Measurements from ENCODE around the gene AP4E1. TPM values are rescaled to one million over a fixed set of nuclear protein-coding genes. Genes with fewer than 3 reads are reported as not detected.

Gene AP4E1
- total RNA-seq, 3 donors from 2014 or later (not counting 1 experiment from before 2014, with no cell fraction given) = 13.1 to 14.5 (median 14.1) TPM

DNA sequence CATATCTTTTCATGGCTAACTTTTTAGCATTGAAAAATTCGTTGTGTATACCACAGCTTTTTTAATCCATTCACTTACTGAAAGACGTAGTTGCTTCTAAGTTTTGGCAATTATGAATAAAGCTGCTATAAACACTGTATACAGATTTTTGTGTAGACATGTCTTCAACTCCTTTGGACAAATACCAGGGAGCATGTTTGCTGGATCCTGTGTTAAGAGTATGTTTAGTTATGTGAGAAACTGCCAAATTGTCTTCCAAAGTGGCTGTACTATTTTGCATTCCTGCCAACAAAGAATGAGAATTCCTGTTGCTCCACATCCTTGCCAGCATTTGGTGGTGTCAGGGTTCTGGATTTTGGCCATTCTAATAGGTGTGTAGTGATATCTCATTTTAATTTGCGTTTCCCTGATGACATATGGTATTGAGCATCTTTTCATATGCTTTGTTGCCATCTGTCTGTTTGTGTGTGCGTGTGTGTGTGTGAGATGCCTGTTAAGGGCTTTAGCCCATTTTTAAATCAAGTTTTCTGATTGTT, 98.7 kb downstream of the AP4E1 start:
- H3K27me3 ChIP-seq (ENCODE audit: control insufficient read depth, insufficient read depth, low read length) = no peaks in the 10 kb centered on the region
- intact Hi-C loops (cut with micrococcal nuclease) = no loop called here
- peaks cover 2% of the 10 kb centered on the region for H3K9me3 ChIP-seq (ENCODE audit: control insufficient read depth, insufficient read depth, low read length)
- no peak overlapping the region for H3K27ac ChIP-seq (ENCODE audit: low read length)
- ATAC-seq = no peak
- H3K4me3 ChIP-seq (ENCODE audit: low read length) = no peak overlapping the region
- WGBS (ENCODE audit: insufficient coverage) = 94% methylated on average over 2 of the region's 4 CpGs
- H3K27me3 Mint-ChIP-seq (ENCODE audit: low read depth in 2 of 2) = no peaks in the 10 kb centered on the region
- no peak for DNase-seq
- no peak overlapping the region for H3K4me3 Mint-ChIP-seq
- peaks cover 7% of the 10 kb centered on the region for H3K36me3 ChIP-seq (ENCODE audit: control insufficient read depth, insufficient read depth, low read length)
- TF ChIP-seq, protein P1, sequence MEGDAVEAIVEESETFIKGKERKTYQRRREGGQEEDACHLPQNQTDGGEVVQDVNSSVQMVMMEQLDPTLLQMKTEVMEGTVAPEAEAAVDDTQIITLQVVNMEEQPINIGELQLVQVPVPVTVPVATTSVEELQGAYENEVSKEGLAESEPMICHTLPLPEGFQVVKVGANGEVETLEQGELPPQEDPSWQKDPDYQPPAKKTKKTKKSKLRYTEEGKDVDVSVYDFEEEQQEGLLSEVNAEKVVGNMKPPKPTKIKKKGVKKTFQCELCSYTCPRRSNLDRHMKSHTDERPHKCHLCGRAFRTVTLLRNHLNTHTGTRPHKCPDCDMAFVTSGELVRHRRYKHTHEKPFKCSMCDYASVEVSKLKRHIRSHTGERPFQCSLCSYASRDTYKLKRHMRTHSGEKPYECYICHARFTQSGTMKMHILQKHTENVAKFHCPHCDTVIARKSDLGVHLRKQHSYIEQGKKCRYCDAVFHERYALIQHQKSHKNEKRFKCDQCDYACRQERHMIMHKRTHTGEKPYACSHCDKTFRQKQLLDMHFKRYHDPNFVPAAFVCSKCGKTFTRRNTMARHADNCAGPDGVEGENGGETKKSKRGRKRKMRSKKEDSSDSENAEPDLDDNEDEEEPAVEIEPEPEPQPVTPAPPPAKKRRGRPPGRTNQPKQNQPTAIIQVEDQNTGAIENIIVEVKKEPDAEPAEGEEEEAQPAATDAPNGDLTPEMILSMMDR (IDR thresholded peaks at IDR 0.05) = no peak
- peaks cover 15% of the 10 kb centered on the region for H3K36me3 Mint-ChIP-seq
- H3K27ac Mint-ChIP-seq = no peak overlapping the region
- H3K9me3 Mint-ChIP-seq = peaks cover 0 to 2% of the 10 kb centered on the region in 2 donors
- no peaks in the 10 kb centered on the region for H3K4me1 ChIP-seq (ENCODE audit: control insufficient read depth, insufficient read depth, low read length)
- H3K4me1 Mint-ChIP-seq = no peaks in the 10 kb centered on the region

DNA sequence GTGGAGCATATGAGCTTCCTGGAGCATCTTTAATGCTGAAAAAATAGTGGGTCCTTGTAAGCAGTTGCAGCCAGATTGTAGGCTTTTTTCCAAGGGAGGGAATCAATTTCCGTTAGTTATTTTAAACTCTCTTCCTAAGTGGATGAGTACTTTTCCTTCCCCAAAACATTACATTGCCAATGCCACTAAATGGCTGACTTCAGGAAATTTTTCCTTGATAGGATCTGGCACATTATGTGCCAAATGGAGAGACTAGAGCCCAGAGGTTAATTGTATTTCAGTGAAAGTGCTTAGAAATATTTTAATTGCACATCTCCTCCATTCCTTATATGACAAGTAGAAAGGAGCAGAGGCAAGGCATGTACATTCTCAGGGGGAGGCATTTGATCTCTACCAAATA, 102.7 kb downstream of the AP4E1 start:
- intact Hi-C loops (cut with micrococcal nuclease) = no loop called here

DNA sequence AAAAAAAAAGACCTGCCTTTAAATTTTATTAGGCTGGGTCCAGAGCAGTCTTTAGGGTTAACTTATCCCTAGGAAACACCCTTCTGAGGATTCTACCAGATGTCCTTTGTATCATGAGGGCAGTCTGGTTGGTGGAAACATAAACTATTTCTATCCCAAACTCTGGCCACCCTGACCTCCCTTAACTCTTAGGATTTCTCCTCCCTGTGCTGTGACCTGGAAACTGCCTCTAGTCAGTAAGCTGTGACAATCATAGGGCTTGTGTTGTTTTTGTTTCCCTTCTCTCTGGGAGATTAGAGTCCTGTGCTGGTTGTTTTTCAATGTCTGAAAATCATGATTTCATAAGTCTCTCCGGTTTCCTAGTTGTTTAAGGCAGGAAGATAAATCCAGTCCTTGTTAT, 108.1 kb downstream of the AP4E1 start:
- H3K4me3 ChIP-seq (ENCODE audit: low read length) = no peak overlapping the region
- DNase-seq (no peak), ATAC-seq (no peak)
- no peak overlapping the region for H3K27ac ChIP-seq (ENCODE audit: low read length)
- Mint-ChIP-seq H3K4me1 (no peaks in the 10 kb centered on the region), H3K27ac (no peak overlapping the region), H3K9me3 (peaks cover 0 to 4% of the 10 kb centered on the region in 2 donors), H3K27me3 (ENCODE audit: low read depth in 2 of 2) (no peaks in the 10 kb centered on the region), H3K4me3 (no peak overlapping the region), H3K36me3 (peaks cover 5% of the 10 kb centered on the region)
- intact Hi-C loops (cut with micrococcal nuclease) = no loop called here
- H3K27me3 ChIP-seq (ENCODE audit: control insufficient read depth, insufficient read depth, low read length) = no peaks in the 10 kb centered on the region
- H3K4me1 ChIP-seq (ENCODE audit: control insufficient read depth, insufficient read depth, low read length) = no peaks in the 10 kb centered on the region
- no peaks in the 10 kb centered on the region for H3K9me3 ChIP-seq (ENCODE audit: control insufficient read depth, insufficient read depth, low read length)
- H3K36me3 ChIP-seq (ENCODE audit: control insufficient read depth, insufficient read depth, low read length) = no peaks in the 10 kb centered on the region
- TF ChIP-seq, protein P1 (IDR thresholded peaks at IDR 0.05) = no peak
- whole genome bisulfite sequencing (ENCODE audit: insufficient coverage) = no CpG with 5 or more reads among the region's 1 CpG

More for the DNA sequence above, 102.7 kb downstream of the AP4E1 start:
- H3K36me3 ChIP-seq (ENCODE audit: control insufficient read depth, insufficient read depth, low read length) = no peaks in the 10 kb centered on the region
- H3K27me3 ChIP-seq (ENCODE audit: control insufficient read depth, insufficient read depth, low read length) = no peaks in the 10 kb centered on the region
- TF ChIP-seq, protein P1 (IDR thresholded peaks at IDR 0.05) = no peak
- no CpG with 5 or more reads among the region's 1 CpG for WGBS (ENCODE audit: insufficient coverage)
- DNase-seq = no peak
- H3K4me1 ChIP-seq (ENCODE audit: control insufficient read depth, insufficient read depth, low read length) = no peaks in the 10 kb centered on the region
- ATAC-seq = no peak
- no peak overlapping the region for H3K27ac Mint-ChIP-seq
- peaks cover 15% of the 10 kb centered on the region for H3K36me3 Mint-ChIP-seq
- H3K27me3 Mint-ChIP-seq (ENCODE audit: low read depth in 2 of 2) = no peaks in the 10 kb centered on the region
- peaks cover 0 to 2% of the 10 kb centered on the region in 2 donors for H3K9me3 Mint-ChIP-seq
- H3K4me3 Mint-ChIP-seq = no peak overlapping the region
- H3K4me1 Mint-ChIP-seq = no peaks in the 10 kb centered on the region
- peaks cover 2% of the 10 kb centered on the region for H3K9me3 ChIP-seq (ENCODE audit: control insufficient read depth, insufficient read depth, low read length)
- no peak overlapping the region for H3K4me3 ChIP-seq (ENCODE audit: low read length)
- no peak overlapping the region for H3K27ac ChIP-seq (ENCODE audit: low read length)

DNA sequence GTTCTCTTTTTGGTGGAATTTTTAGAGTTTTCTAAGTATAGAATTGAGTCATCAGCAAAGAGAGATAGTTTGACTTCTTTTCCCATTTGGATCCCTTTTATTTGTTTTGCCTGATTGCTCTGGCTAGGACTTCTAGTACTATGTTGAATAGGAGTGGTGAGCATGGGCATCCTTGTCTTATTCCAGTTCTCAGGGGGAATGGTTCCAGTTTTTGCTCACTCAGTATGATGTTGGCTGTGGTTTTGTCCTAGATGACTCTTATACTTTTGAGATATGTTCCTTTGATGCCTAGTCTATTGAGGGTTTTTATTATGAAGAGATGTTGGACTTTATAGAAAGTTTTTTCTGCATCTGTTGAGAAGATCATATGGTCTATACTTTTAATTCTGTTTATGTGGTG, 113.7 kb downstream of the AP4E1 start:
- peaks cover 0 to 4% of the 10 kb centered on the region in 2 donors for H3K9me3 Mint-ChIP-seq

More for the DNA sequence above, 113.7 kb downstream of the AP4E1 start:
- Histone ChIP-seq H3K27me3 (ENCODE audit: control insufficient read depth, insufficient read depth, low read length) (no peaks in the 10 kb centered on the region), H3K4me1 (ENCODE audit: control insufficient read depth, insufficient read depth, low read length) (no peaks in the 10 kb centered on the region), H3K27ac (ENCODE audit: low read length) (no peak overlapping the region), H3K9me3 (ENCODE audit: control insufficient read depth, insufficient read depth, low read length) (no peaks in the 10 kb centered on the region), H3K36me3 (ENCODE audit: control insufficient read depth, insufficient read depth, low read length) (no peaks in the 10 kb centered on the region), H3K4me3 (ENCODE audit: low read length) (no peak overlapping the region)
- H3K4me1 Mint-ChIP-seq = no peaks in the 10 kb centered on the region
- H3K27ac Mint-ChIP-seq = no peak overlapping the region
- DNase-seq (no peak), ATAC-seq (no peak)
- H3K4me3 Mint-ChIP-seq = no peak overlapping the region
- no peaks in the 10 kb centered on the region for H3K27me3 Mint-ChIP-seq (ENCODE audit: low read depth in 2 of 2)
- H3K36me3 Mint-ChIP-seq = no peaks in the 10 kb centered on the region
- TF ChIP-seq, protein P1 (IDR thresholded peaks at IDR 0.05) = no peak
- intact Hi-C loops (cut with micrococcal nuclease) = no loop called here
